Muscle of leg (tissue), 11 donors: Measurements from ENCODE around the gene WDR17. TPM values are rescaled to one million over a fixed set of nuclear protein-coding genes. Genes with fewer than 3 reads are reported as not detected.
A peak's percentile ranks its signal among the peaks of the same experiment; 100 is the strongest.

ENCODE experiments used
- DNase-seq: peaks from one replicate; pipeline ENCODE4 v3.0.0; 2013
- H3K27ac ChIP-seq: one replicate; pipeline ENCODE4 v1.5.1; 2013; ENCODE audit warnings: mild to moderate bottlenecking, low read length, control low read depth
- H3K27me3 ChIP-seq: one replicate; pipeline ENCODE4 v1.6.1; 2013; ENCODE audit warnings: low read length; ENCODE audit not compliant: control insufficient read depth, insufficient read depth
- H3K36me3 ChIP-seq: one replicate; pipeline ENCODE4 v1.6.1; 2013; ENCODE audit warnings: low read length; ENCODE audit not compliant: control insufficient read depth, insufficient read depth
- H3K4me1 ChIP-seq: one replicate; pipeline ENCODE4 v1.6.1; 2013; ENCODE audit warnings: low read length; ENCODE audit not compliant: control insufficient read depth, insufficient read depth
- H3K4me3 ChIP-seq: one replicate; pipeline ENCODE4 v1.5.1; 2013; ENCODE audit warnings: low read length, control low read depth
- H3K9me3 ChIP-seq: replicated peaks from 2 replicates; pipeline ENCODE4 v1.6.1; 2013; ENCODE audit warnings: low read depth, low read length; ENCODE audit not compliant: control insufficient read depth
- WGBS: methylation state at CpG from one replicate; pipeline ENCODE4 v1.1.5; 2013; ENCODE audit warnings: missing lambda C conversion rate; ENCODE audit not compliant: insufficient coverage; 5-methylcytosine and 5-hydroxymethylcytosine counted together
- polyA plus RNA-seq, 8 donors: library from polyadenylated mRNA; unstranded; fragments of 120-200 nt; gene quantifications; one replicate each; pipeline versions ENCODE4 v1.2.1 to v1.2.3, GENCODE V29; 2013; ENCODE audit warnings: inconsistent platforms in 1 of 8, low replicate concordance in 1 of 8; ENCODE audit not compliant: insufficient read length in 8 of 8, insufficient read depth in 1 of 8
- total RNA-seq: library from RNA; stranded (reverse); fragments of 120-200 nt; gene quantifications from one replicate; pipeline ENCODE4 v1.2.4, GENCODE V29; 2013

Gene WDR17
- total and polyA plus RNA-seq, 9 donors: 0.22 to 1.0 (median 0.68) TPM

GRCh38 chr4:176042195-176042594, 23.4 kb upstream of the WDR17 start:
- H3K4me3 ChIP-seq: no peak overlapping the region
- no peaks in the 10 kb centered on the region for H3K27me3 ChIP-seq
- DNase-seq: no peak
- peaks cover 5% of the 10 kb centered on the region for H3K4me1 ChIP-seq
- no peak overlapping the region for H3K27ac ChIP-seq
- H3K9me3 ChIP-seq: no peaks in the 10 kb centered on the region
- H3K36me3 ChIP-seq: no peaks in the 10 kb centered on the region

DNA sequence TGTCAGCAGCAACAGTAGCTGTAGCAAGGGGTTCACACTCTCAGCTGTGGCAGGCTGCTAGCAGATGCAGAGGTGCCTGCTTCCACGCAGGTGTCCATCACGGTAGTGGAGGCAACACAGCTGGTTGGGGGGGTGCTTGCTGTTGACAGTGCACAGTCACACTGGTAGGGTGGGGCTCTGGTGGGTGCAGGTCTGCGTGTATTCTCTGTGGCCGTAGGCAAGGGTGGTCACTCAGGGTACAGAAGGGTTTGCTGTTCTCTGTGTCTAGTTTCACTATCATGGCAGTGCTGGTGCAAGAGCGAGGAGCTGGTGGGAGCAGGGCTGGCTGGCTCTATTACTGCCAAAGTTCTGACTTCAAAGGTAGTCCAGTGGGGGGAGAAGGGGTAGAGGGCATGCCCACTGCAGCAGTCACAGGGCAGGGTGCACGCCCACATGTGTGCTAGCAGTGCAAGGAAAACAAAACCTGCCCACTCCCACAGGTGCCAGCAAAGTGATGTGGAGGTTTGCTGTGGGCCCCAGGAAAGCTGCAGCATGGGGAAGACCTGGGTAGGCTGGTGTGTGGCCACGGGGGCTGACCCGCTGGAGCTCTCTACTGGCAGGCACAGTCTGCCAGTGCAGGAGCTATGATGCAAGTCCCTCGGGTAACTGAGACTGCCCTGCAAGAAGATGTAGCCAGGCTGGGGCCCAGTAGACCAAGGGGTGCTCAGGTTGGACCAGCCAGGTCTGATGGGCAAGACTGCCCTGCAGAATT, 21.6 kb upstream of the WDR17 start:
- no peak overlapping the region for H3K4me3 ChIP-seq

DNA sequence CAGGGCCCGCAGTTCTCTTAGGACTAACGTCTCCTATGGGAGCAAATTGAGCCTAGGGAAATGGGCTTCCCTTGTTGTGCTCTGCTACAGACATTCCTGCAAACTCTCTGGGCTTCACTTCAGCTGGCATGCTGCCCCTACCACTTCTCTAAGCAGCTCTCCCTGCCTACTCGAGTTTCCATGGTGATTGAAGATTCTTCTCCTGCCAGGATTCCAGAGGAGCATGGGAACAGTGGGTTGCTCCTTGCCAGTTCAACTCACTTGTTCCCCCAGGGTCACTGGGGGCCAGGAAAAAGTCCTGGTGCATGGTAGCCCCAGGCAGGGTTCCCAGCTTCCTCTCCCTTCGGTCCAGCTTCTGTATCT, 21.1 kb upstream of the WDR17 start:
- 52% methylated on average over 4 of the region's 4 CpGs for WGBS
- H3K27me3 ChIP-seq: no peaks in the 10 kb centered on the region
- H3K36me3 ChIP-seq: no peaks in the 10 kb centered on the region
- DNase-seq: peak; percentile 63
- H3K4me3 ChIP-seq: no peak overlapping the region
- peaks cover 5% of the 10 kb centered on the region for H3K4me1 ChIP-seq
- H3K27ac ChIP-seq: no peak overlapping the region
- H3K9me3 ChIP-seq: no peaks in the 10 kb centered on the region

More for the DNA sequence above, 21.6 kb upstream of the WDR17 start:
- no peak for DNase-seq
- Histone ChIP-seq H3K27ac (no peak overlapping the region), H3K4me1 (peaks cover 5% of the 10 kb centered on the region), H3K27me3 (no peaks in the 10 kb centered on the region), H3K36me3 (no peaks in the 10 kb centered on the region), H3K9me3 (no peaks in the 10 kb centered on the region)
- 68% methylated on average over 8 of the region's 9 CpGs for WGBS

DNA sequence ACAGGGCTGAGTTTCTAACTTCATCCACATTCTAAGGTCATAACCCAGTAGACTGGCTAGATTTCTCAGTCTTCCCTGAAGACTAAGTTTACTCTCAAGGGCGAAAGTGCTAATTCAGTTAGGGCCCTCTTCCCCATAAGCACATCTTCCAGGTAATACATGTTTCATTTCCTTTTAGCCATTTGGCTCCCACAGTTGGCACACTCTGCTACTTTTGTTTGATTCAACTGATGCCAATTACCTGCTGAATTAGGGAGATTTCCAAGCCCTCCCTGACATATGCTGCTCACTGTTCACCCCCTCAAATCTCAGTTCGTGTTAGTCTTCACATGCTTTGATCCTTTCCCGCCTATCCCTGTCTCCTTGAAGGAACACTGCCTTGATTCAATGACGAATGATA, 17.0 kb upstream of the WDR17 start:
- no peak for DNase-seq
- H3K27ac ChIP-seq: no peak overlapping the region
- 63% methylated on average over 1 of the region's 4 CpGs for WGBS
- H3K27me3 ChIP-seq: no peaks in the 10 kb centered on the region
- peaks cover 5% of the 10 kb centered on the region for H3K4me1 ChIP-seq
- H3K9me3 ChIP-seq: no peaks in the 10 kb centered on the region
- no peak overlapping the region for H3K4me3 ChIP-seq
- no peaks in the 10 kb centered on the region for H3K36me3 ChIP-seq

- Histone ChIP-seq H3K4me3 (no peak overlapping the region), H3K27me3 (no peaks in the 10 kb centered on the region), H3K4me1 (no peaks in the 10 kb centered on the region), H3K27ac (no peak overlapping the region), H3K9me3 (no peaks in the 10 kb centered on the region), H3K36me3 (no peaks in the 10 kb centered on the region)
- WGBS: 79% methylated on average over 3 of the region's 6 CpGs
- no peak for DNase-seq
Observed at GRCh38 chr4:176052744-176053143, 12.9 kb upstream of the WDR17 start.

GRCh38 chr4:176053785-176054184, 11.9 kb upstream of the WDR17 start:
- no peaks in the 10 kb centered on the region for H3K9me3 ChIP-seq
- no peak overlapping the region for H3K27ac ChIP-seq
- no peak for DNase-seq
- H3K4me3 ChIP-seq: no peak overlapping the region
- no peaks in the 10 kb centered on the region for H3K27me3 ChIP-seq
- no peaks in the 10 kb centered on the region for H3K4me1 ChIP-seq
- no peaks in the 10 kb centered on the region for H3K36me3 ChIP-seq
- no CpG with 5 or more reads among the region's 2 CpGs for WGBS

- peak; percentile 18 for DNase-seq
- H3K27ac ChIP-seq: no peak overlapping the region
- no peak overlapping the region for H3K4me3 ChIP-seq
- H3K4me1 ChIP-seq: no peaks in the 10 kb centered on the region
- no peaks in the 10 kb centered on the region for H3K9me3 ChIP-seq
- no CpG with 5 or more reads among the region's 2 CpGs for WGBS
- H3K27me3 ChIP-seq: no peaks in the 10 kb centered on the region
- H3K36me3 ChIP-seq: no peaks in the 10 kb centered on the region
Observed at GRCh38 chr4:176054942-176055341, 10.7 kb upstream of the WDR17 start.

- WGBS: 93% methylated on average over 12 of the region's 20 CpGs
- Histone ChIP-seq H3K4me1 (peaks cover 4% of the 10 kb centered on the region), H3K36me3 (no peaks in the 10 kb centered on the region), H3K27me3 (peaks cover 2% of the 10 kb centered on the region), H3K9me3 (no peaks in the 10 kb centered on the region), H3K4me3 (no peak overlapping the region), H3K27ac (no peak overlapping the region)
- DNase-seq: no peak
Observed at GRCh38 chr4:176063718-176064117, 1.9 kb upstream of the WDR17 start.

- H3K27me3 ChIP-seq: peaks cover 2% of the 10 kb centered on the region
- no peaks in the 10 kb centered on the region for H3K9me3 ChIP-seq
- DNase-seq: no peak
- H3K27ac ChIP-seq: no peak overlapping the region
- H3K36me3 ChIP-seq: no peaks in the 10 kb centered on the region
- peaks cover 4% of the 10 kb centered on the region for H3K4me1 ChIP-seq
- no peak overlapping the region for H3K4me3 ChIP-seq
- WGBS: 100% methylated on average over 1 of the region's 2 CpGs
Observed at GRCh38 chr4:176064539-176064938, 1.1 kb upstream of the WDR17 start.

DNA sequence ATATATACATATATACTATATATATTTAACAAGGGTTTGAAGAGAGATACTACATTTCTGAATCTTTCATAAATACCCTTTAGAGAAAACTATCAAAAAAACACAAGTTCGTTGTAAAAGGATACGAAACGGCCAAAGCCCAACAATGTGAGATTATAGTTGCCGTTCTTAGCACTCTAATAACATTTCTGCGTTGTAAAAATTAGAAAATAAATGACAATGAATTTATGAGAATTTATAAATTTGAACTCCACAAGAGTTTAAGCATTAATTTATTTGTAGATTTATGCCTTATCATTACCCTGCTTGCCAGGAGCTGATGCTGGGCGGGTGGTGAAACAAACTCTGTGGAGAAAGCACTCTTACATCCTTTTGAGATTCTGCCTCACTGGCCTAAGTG, 1.1 kb downstream of the WDR17 start:
- Histone ChIP-seq H3K36me3 (no peaks in the 10 kb centered on the region), H3K4me1 (peaks cover 4% of the 10 kb centered on the region), H3K27me3 (peaks cover 2% of the 10 kb centered on the region), H3K9me3 (no peaks in the 10 kb centered on the region), H3K4me3 (no peak overlapping the region), H3K27ac (no peak overlapping the region)
- no CpG with 5 or more reads among the region's 6 CpGs for WGBS
- no peak for DNase-seq

DNA sequence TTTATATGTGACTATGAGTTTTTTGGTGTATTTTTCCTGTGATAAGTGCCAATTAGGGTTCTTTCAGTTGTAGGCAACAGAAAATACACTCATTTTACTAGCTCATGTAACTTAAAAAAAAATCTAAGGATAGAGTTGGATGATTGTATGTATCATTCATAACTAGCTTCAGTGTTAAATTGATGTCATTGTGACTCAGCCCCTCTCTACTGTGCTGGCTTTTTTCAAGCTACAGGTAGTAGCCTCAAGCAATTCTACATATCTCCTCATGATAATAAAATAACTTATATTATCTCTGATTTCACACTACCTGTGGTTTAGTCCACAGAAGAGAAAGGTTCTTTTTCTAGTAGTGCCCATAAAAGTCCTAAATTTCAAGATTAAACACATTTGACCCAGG, 11.9 kb downstream of the WDR17 start:
- H3K27ac ChIP-seq: no peak overlapping the region
- no peak for DNase-seq
- H3K4me3 ChIP-seq: no peak overlapping the region
- H3K9me3 ChIP-seq: no peaks in the 10 kb centered on the region
- no peaks in the 10 kb centered on the region for H3K36me3 ChIP-seq
- H3K4me1 ChIP-seq: no peaks in the 10 kb centered on the region
- no peaks in the 10 kb centered on the region for H3K27me3 ChIP-seq
